Nephron (organoid): ENCODE results near the gene ZNF579.

Experiments
- H3K27ac Mint-ChIP-seq, 3 experiments: 2 replicates each; pipeline ENCODE4 v1.8.0; 2020; ENCODE audit warnings: mixed read lengths in 3 of 3, mild to moderate bottlenecking in 2 of 3, moderate library complexity in 1 of 3
- H3K27me3 Mint-ChIP-seq: 2 replicates; pipeline ENCODE4 v1.8.0; 2021; ENCODE audit warnings: low read depth, mild to moderate bottlenecking, moderate library complexity, mixed read lengths
- H3K36me3 Mint-ChIP-seq: 2 replicates; pipeline ENCODE4 v1.8.0; 2020; ENCODE audit warnings: low read depth, mixed read lengths
- H3K4me1 Mint-ChIP-seq: 2 replicates; pipeline ENCODE4 v1.8.0; 2020; ENCODE audit warnings: mixed read lengths
- H3K4me3 Mint-ChIP-seq, 3 experiments: 2 replicates each; pipeline ENCODE4 v1.8.0; 2020; ENCODE audit warnings: mild to moderate bottlenecking in 3 of 3, mixed read lengths in 3 of 3, moderate library complexity in 2 of 3
- H3K9me3 Mint-ChIP-seq: 2 replicates; pipeline ENCODE4 v1.8.0; 2020; ENCODE audit warnings: mixed read lengths
- TF ChIP-seq, protein P1 (sequence below), 3 experiments: fragments of 200-600 bp; sonication (generic); IDR thresholded peaks; one replicate each; pipeline ENCODE4 v1.5.0; 2021; ENCODE audit warnings: antibody characterized with exemption in 3 of 3; ENCODE audit not compliant: unreplicated experiment in 3 of 3

The ZNF579 gene

GRCh38 chr19:55619286-55619685 is 38.6 kb upstream of the ZNF579 start:
- peaks cover 32% of the 10 kb centered on the region for H3K36me3 Mint-ChIP-seq
- H3K4me3 Mint-ChIP-seq, result no peak overlapping the region
- no peaks in the 10 kb centered on the region for H3K9me3 Mint-ChIP-seq
- H3K4me1 Mint-ChIP-seq, result peaks cover 12% of the 10 kb centered on the region
- H3K27ac Mint-ChIP-seq, result no peak overlapping the region
- no peaks in the 10 kb centered on the region for H3K27me3 Mint-ChIP-seq
- TF ChIP-seq, protein P1, sequence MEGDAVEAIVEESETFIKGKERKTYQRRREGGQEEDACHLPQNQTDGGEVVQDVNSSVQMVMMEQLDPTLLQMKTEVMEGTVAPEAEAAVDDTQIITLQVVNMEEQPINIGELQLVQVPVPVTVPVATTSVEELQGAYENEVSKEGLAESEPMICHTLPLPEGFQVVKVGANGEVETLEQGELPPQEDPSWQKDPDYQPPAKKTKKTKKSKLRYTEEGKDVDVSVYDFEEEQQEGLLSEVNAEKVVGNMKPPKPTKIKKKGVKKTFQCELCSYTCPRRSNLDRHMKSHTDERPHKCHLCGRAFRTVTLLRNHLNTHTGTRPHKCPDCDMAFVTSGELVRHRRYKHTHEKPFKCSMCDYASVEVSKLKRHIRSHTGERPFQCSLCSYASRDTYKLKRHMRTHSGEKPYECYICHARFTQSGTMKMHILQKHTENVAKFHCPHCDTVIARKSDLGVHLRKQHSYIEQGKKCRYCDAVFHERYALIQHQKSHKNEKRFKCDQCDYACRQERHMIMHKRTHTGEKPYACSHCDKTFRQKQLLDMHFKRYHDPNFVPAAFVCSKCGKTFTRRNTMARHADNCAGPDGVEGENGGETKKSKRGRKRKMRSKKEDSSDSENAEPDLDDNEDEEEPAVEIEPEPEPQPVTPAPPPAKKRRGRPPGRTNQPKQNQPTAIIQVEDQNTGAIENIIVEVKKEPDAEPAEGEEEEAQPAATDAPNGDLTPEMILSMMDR (IDR thresholded peaks at IDR 0.05; ENCODE audit: unreplicated experiment in 3 of 3), result no peak

- TF ChIP-seq, protein P1 (IDR thresholded peaks at IDR 0.05; ENCODE audit: unreplicated experiment in 3 of 3), result no peak
- no peak overlapping the region for H3K4me3 Mint-ChIP-seq
These were observed 37.8 kb upstream of the ZNF579 start for GRCh38 chr19:55618426-55618825.

GRCh38 chr19:55617426-55617825 is 36.8 kb upstream of the ZNF579 start:
- Mint-ChIP-seq H3K4me1 (no peaks in the 10 kb centered on the region), H3K9me3 (no peaks in the 10 kb centered on the region), H3K27me3 (no peaks in the 10 kb centered on the region), H3K27ac (no peak overlapping the region), H3K4me3 (no peak overlapping the region), H3K36me3 (peaks cover 32% of the 10 kb centered on the region)
- TF ChIP-seq, protein P1 (IDR thresholded peaks at IDR 0.05; ENCODE audit: unreplicated experiment in 3 of 3), result no peak

More at GRCh38 chr19:55618426-55618825, 37.8 kb upstream of the ZNF579 start:
- Mint-ChIP-seq H3K36me3 (peaks cover 25% of the 10 kb centered on the region), H3K9me3 (no peaks in the 10 kb centered on the region), H3K27ac (no peak overlapping the region), H3K4me1 (peaks cover 4% of the 10 kb centered on the region), H3K27me3 (no peaks in the 10 kb centered on the region)

GRCh38 chr19:55616395-55616875 is 35.8 kb upstream of the ZNF579 start:
- no peak overlapping the region for H3K4me3 Mint-ChIP-seq
- no peaks in the 10 kb centered on the region for H3K27me3 Mint-ChIP-seq
- H3K4me1 Mint-ChIP-seq, result no peaks in the 10 kb centered on the region
- peaks cover 41% of the 10 kb centered on the region for H3K36me3 Mint-ChIP-seq
- TF ChIP-seq, protein P1 (IDR thresholded peaks at IDR 0.05; ENCODE audit: unreplicated experiment in 3 of 3), result no peak
- H3K27ac Mint-ChIP-seq, result no peak overlapping the region
- H3K9me3 Mint-ChIP-seq, result no peaks in the 10 kb centered on the region

GRCh38 chr19:55615543-55616394 is 35.1 kb upstream of the ZNF579 start:
- TF ChIP-seq, protein P1 (IDR thresholded peaks at IDR 0.05; ENCODE audit: unreplicated experiment in 3 of 3), result no peak
- H3K27ac Mint-ChIP-seq, result no peak overlapping the region
- no peaks in the 10 kb centered on the region for H3K27me3 Mint-ChIP-seq
- H3K9me3 Mint-ChIP-seq, result no peaks in the 10 kb centered on the region
- no peaks in the 10 kb centered on the region for H3K4me1 Mint-ChIP-seq
- no peak overlapping the region for H3K4me3 Mint-ChIP-seq
- peaks cover 45% of the 10 kb centered on the region for H3K36me3 Mint-ChIP-seq
